Stimulated activated effector memory CD8-positive, alpha-beta T cell treated with anti-CD3 and anti-CD28 coated beads, Interleukin-12 subunit alpha, Interleukin-12 subunit beta, amount 100 ng/mL, for 72 hours (primary cell): ENCODE results near the gene GSTA2.
A peak's percentile ranks its signal among the peaks of the same experiment; 100 is the strongest.

Experiments used
- ATAC-seq: fragments of 150-1000 bp; cut with Tn5 transposase; 2 replicates; pipeline ENCODE4 v1.10.0; 2021
- DNase-seq, 2 donors: peaks; one replicate each; pipeline ENCODE4 v3.0.0; 2021 to 2022; ENCODE audit warnings: low spot score in 2 of 2
- H3K27ac Mint-ChIP-seq: one replicate; pipeline ENCODE4 v1.8.0; 2022; ENCODE audit warnings: mild to moderate bottlenecking, mixed read lengths
- H3K36me3 Mint-ChIP-seq: one replicate; pipeline ENCODE4 v1.8.0; 2022; ENCODE audit warnings: mild to moderate bottlenecking, mixed read lengths
- H3K4me1 Mint-ChIP-seq: one replicate; pipeline ENCODE4 v1.8.0; 2022; ENCODE audit warnings: mixed read lengths
- H3K4me3 Mint-ChIP-seq: one replicate; pipeline ENCODE4 v1.8.0; 2022; ENCODE audit warnings: mild to moderate bottlenecking, mixed read lengths
- H3K9me3 Mint-ChIP-seq: one replicate; pipeline ENCODE4 v1.8.0; 2022; ENCODE audit warnings: mixed read lengths

Gene GSTA2

GRCh38 chr6:52741872-52742271 lies 21.4 kb downstream of the GSTA2 start:
- ATAC-seq, result no peak
- Mint-ChIP-seq H3K4me1 (no peaks in the 10 kb centered on the region), H3K9me3 (no peaks in the 10 kb centered on the region), H3K27ac (no peak overlapping the region), H3K4me3 (no peak overlapping the region), H3K36me3 (no peaks in the 10 kb centered on the region)
- no peak for DNase-seq

GRCh38 chr6:52739627-52740026 lies 23.6 kb downstream of the GSTA2 start:
- DNase-seq (no peak), ATAC-seq (no peak)
- H3K4me1 Mint-ChIP-seq, result no peaks in the 10 kb centered on the region
- H3K27ac Mint-ChIP-seq, result no peak overlapping the region
- H3K4me3 Mint-ChIP-seq, result no peak overlapping the region
- H3K36me3 Mint-ChIP-seq, result no peaks in the 10 kb centered on the region
- H3K9me3 Mint-ChIP-seq, result no peaks in the 10 kb centered on the region

- DNase-seq (no peak), ATAC-seq (no peak)
- no peak overlapping the region for H3K4me3 Mint-ChIP-seq
- no peaks in the 10 kb centered on the region for H3K36me3 Mint-ChIP-seq
- H3K27ac Mint-ChIP-seq, result no peak overlapping the region
- no peaks in the 10 kb centered on the region for H3K9me3 Mint-ChIP-seq
- no peaks in the 10 kb centered on the region for H3K4me1 Mint-ChIP-seq
Observed at GRCh38 chr6:52739134-52739533, 24.1 kb downstream of the GSTA2 start.

GRCh38 chr6:52736145-52736544 lies 27.1 kb downstream of the GSTA2 start:
- Mint-ChIP-seq H3K4me3 (no peak overlapping the region), H3K9me3 (no peaks in the 10 kb centered on the region), H3K4me1 (no peaks in the 10 kb centered on the region), H3K36me3 (no peaks in the 10 kb centered on the region), H3K27ac (no peak overlapping the region)
- ATAC-seq (no peak), DNase-seq (no peak)

- no peaks in the 10 kb centered on the region for H3K4me1 Mint-ChIP-seq
- H3K27ac Mint-ChIP-seq, result no peak overlapping the region
- ATAC-seq (no peak), DNase-seq (no peak)
- no peaks in the 10 kb centered on the region for H3K9me3 Mint-ChIP-seq
- H3K36me3 Mint-ChIP-seq, result no peaks in the 10 kb centered on the region
- no peak overlapping the region for H3K4me3 Mint-ChIP-seq
Observed at GRCh38 chr6:52735071-52735470, 28.2 kb downstream of the GSTA2 start.

GRCh38 chr6:52734072-52734471 lies 29.2 kb downstream of the GSTA2 start:
- no peak for ATAC-seq
- DNase-seq, result no peak
- H3K4me3 Mint-ChIP-seq, result no peak overlapping the region
- H3K9me3 Mint-ChIP-seq, result no peaks in the 10 kb centered on the region
- no peaks in the 10 kb centered on the region for H3K36me3 Mint-ChIP-seq
- H3K27ac Mint-ChIP-seq, result no peak overlapping the region
- no peaks in the 10 kb centered on the region for H3K4me1 Mint-ChIP-seq

GRCh38 chr6:52733172-52733571 lies 30.1 kb downstream of the GSTA2 start:
- DNase-seq (no peak), ATAC-seq (no peak)
- Mint-ChIP-seq H3K4me3 (no peak overlapping the region), H3K27ac (no peak overlapping the region), H3K36me3 (no peaks in the 10 kb centered on the region), H3K4me1 (no peaks in the 10 kb centered on the region), H3K9me3 (no peaks in the 10 kb centered on the region)

GRCh38 chr6:52731719-52732118 lies 31.6 kb downstream of the GSTA2 start:
- no peak overlapping the region for H3K27ac Mint-ChIP-seq
- DNase-seq, result no peak
- H3K4me3 Mint-ChIP-seq, result no peak overlapping the region
- H3K9me3 Mint-ChIP-seq, result no peaks in the 10 kb centered on the region
- ATAC-seq, result no peak
- H3K36me3 Mint-ChIP-seq, result no peaks in the 10 kb centered on the region
- no peaks in the 10 kb centered on the region for H3K4me1 Mint-ChIP-seq

GRCh38 chr6:52729576-52729975 lies 33.7 kb downstream of the GSTA2 start:
- Mint-ChIP-seq H3K27ac (no peak overlapping the region), H3K36me3 (no peaks in the 10 kb centered on the region), H3K4me3 (no peak overlapping the region), H3K4me1 (peaks cover 5% of the 10 kb centered on the region), H3K9me3 (no peaks in the 10 kb centered on the region)
- DNase-seq, result no peak
- ATAC-seq, result no peak

GRCh38 chr6:52728394-52728793 lies 34.9 kb downstream of the GSTA2 start:
- Mint-ChIP-seq H3K4me1 (peaks cover 6% of the 10 kb centered on the region), H3K27ac (no peak overlapping the region), H3K4me3 (no peak overlapping the region), H3K9me3 (no peaks in the 10 kb centered on the region), H3K36me3 (no peaks in the 10 kb centered on the region)
- ATAC-seq (no peak), DNase-seq (no peak)

GRCh38 chr6:52727908-52728307 lies 35.4 kb downstream of the GSTA2 start:
- peaks cover 6% of the 10 kb centered on the region for H3K4me1 Mint-ChIP-seq

GRCh38 chr6:52726741-52727535 lies 36.3 kb downstream of the GSTA2 start:
- Mint-ChIP-seq H3K9me3 (no peaks in the 10 kb centered on the region), H3K27ac (no peak overlapping the region), H3K4me1 (peaks cover 6% of the 10 kb centered on the region), H3K36me3 (no peaks in the 10 kb centered on the region), H3K4me3 (no peak overlapping the region)
- no peak for DNase-seq
- ATAC-seq, result no peak

More at GRCh38 chr6:52727908-52728307, 35.4 kb downstream of the GSTA2 start:
- H3K4me3 Mint-ChIP-seq, result no peak overlapping the region
- DNase-seq (no peak), ATAC-seq (no peak)
- H3K36me3 Mint-ChIP-seq, result no peaks in the 10 kb centered on the region
- H3K27ac Mint-ChIP-seq, result no peak overlapping the region
- no peaks in the 10 kb centered on the region for H3K9me3 Mint-ChIP-seq

GRCh38 chr6:52726193-52726542 lies 37.1 kb downstream of the GSTA2 start:
- H3K4me1 Mint-ChIP-seq, result peaks cover 6% of the 10 kb centered on the region
- no peak overlapping the region for H3K27ac Mint-ChIP-seq
- no peak for DNase-seq
- H3K9me3 Mint-ChIP-seq, result no peaks in the 10 kb centered on the region
- no peak for ATAC-seq
- no peak overlapping the region for H3K4me3 Mint-ChIP-seq
- no peaks in the 10 kb centered on the region for H3K36me3 Mint-ChIP-seq

- Mint-ChIP-seq H3K4me3 (no peak overlapping the region), H3K4me1 (peaks cover 6% of the 10 kb centered on the region), H3K9me3 (no peaks in the 10 kb centered on the region), H3K36me3 (no peaks in the 10 kb centered on the region), H3K27ac (no peak overlapping the region)
- DNase-seq (no peak), ATAC-seq (no peak)
Observed at GRCh38 chr6:52725535-52726192, 37.6 kb downstream of the GSTA2 start.

- Mint-ChIP-seq H3K9me3 (no peaks in the 10 kb centered on the region), H3K27ac (no peak overlapping the region), H3K36me3 (no peaks in the 10 kb centered on the region), H3K4me1 (peaks cover 6% of the 10 kb centered on the region), H3K4me3 (no peak overlapping the region)
- no peak for ATAC-seq
- no peak for DNase-seq
Observed at GRCh38 chr6:52725143-52725534, 38.1 kb downstream of the GSTA2 start.

GRCh38 chr6:52724406-52725121 lies 38.7 kb downstream of the GSTA2 start:
- Mint-ChIP-seq H3K4me1 (peaks cover 6% of the 10 kb centered on the region), H3K4me3 (no peak overlapping the region), H3K36me3 (no peaks in the 10 kb centered on the region), H3K27ac (no peak overlapping the region), H3K9me3 (no peaks in the 10 kb centered on the region)
- peak; percentile 27 to 68 for DNase-seq
- peak; percentile 88 for ATAC-seq
